GM18508 (cell line): Measurements from ENCODE around the gene SLC2A2.
A peak's percentile ranks its signal among the peaks of the same experiment; 100 is the strongest.
"Not testable (repeated sequence)": the region's sequence is repeated elsewhere in the genome, so short reads cannot be mapped to it uniquely, and the experiment has no call there.

Experiments used
- ATAC-seq: cut with Tn5 transposase; IDR thresholded peaks from one replicate; pipeline ENCODE4 v1.9.1; 2021; ENCODE audit warnings: moderate number of reproducible peaks; ENCODE audit not compliant: insufficient read depth, unreplicated experiment

Gene SLC2A2

DNA sequence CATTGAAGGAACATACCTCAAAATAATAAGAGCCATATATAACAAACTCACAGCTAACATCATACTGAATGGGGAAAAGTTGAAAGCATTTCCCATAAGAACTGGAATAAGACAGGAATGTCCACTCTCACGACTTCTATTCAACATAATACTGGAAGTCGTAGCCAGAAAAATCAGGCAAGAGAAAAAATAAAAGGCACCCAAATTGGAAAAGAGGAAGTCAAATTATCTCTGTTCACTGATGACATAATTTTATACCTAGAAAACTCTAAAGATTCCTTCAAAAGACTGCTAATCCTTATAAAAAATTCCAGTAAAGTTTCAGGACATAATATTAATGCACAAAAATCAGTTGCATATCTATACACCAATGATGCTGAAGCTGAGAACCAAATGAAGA, 34.9 kb downstream of the SLC2A2 start:
- no peak for ATAC-seq

DNA sequence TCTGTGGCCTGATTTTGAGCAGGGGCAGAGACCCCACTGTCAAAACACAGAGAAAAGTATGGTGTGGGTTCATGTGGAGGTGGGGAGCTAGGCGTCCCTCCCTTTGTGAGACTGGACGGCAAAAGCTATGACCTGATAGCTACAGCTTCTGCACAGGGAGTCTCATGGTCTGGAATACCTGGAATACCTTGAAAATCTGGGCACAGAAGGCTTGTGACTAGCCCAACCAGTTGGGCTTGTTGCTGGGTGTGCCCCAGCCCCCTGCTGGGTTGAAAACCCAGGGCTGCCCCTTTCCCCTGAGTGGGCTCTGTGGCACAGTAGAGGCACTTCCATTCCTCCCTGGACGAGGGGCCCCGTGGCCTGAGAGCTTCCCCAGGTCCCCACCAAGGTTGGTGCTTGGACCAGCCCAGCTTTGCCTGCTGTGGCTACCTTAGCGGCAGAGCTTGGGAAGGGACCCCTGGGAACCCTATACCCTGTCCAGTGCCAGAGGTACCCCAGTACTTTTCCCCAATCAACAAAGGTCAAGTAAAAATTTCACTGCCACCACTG, 37.3 kb downstream of the SLC2A2 start:
- ATAC-seq: no peak

DNA sequence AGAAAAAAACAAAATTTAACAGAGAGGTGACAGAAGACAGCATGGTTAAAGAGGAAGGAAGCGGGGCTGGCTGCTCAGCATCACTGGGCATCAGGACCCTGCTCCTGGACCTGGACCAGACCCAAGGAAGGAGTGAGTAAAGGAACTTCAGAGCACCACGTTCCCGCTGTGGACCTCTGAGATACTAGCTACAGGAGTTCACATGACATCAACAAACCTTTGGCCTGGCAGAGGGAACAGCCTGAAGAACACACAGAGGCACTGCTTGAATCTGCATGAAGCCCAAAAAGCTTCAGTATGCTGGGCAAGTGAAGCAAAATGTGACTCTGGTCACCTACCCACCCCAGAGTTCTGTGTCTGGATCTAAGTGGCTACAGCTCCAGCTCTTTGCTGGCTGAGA, 38.1 kb downstream of the SLC2A2 start:
- no peak for ATAC-seq

DNA sequence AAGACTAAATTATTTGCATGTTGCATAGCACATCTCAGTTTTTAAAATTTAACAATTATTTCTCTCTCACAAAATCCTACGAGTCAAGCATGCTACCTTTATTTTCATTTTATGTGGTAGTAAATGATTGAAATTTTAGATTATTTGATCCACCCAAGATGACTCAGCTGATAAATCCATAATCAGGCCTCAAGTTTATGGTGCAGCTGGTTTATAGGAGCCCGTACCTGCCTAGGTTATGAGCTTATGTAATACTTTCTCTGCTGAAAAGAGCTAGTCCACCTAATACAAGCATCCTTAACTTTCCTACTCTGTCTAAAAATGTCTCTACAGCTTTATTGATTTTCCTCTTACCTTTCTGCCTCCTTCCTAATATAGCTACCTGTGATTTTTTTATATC, 41.2 kb downstream of the SLC2A2 start:
- ATAC-seq: no peak

DNA sequence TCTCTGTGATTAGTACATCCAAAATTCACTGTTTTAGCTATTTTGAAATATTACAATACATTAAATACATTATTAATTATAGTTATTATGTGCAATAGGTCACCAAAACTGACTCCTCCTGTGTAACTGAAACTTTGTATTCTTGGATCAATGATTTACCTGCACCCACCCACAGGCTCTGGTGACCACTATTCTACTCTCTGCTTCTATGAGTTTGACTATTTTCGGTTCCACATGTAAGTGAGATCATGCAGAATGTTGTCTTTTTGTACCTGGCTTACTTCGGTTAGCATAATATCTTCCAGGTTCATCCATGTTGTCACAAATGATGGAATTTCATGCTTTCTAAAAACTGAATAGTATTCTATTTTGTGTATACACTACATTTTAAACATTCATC, 43.8 kb downstream of the SLC2A2 start:
- peak; percentile 99 for ATAC-seq

DNA sequence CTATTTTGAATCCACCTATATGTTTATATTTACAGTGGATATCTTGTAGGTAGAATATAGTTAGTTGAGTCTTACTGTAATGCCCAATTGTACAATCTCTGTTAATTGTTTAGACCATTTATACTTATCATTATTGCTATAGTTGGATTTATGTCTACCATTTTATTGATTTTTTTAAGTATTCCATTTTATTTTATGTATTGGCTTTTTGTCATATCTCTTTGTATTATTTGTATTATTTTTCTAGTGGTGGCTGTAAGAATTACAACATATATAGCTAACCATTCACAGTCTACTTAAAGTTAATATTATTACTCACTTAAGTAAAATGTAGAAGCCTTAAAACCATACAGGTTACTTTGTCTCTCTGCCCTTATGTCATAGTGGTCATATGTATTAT, 46.1 kb downstream of the SLC2A2 start:
- no peak for ATAC-seq

DNA sequence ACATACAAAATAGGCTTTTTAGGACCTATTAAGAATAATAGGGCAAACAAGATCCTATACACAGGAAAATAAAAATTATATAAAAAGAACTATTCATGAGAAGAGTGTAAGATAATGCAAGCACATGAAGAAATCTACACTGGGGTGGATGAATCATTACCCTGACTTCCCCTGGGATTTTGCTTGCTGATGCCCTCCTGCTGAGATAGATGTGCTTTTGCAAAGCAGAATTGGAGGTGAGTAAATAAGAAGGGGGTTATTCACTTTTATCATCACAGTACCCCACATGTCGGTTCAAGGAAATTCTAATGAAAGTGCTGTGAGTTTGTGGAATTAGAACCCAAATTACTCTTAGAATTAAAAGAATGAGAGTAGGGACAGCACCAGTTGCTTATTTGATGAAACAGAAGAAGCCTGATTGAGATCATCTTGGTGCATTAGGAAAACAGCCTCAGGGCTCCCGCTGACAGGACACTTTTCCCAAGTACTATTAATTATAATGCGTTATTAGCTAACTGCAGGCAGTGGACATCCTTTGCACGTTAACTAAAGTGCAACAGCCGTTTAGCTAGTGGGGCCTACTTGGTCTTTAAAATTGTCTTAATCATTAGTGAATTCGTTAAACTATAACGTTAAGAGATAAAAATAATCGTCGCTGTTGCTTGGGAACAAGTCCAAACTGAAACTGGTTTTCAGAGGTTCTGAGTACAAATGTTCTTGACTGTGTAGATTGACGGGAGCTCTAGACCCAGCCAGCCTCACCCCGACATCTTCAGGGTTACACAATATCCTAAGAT, 48.4 kb downstream of the SLC2A2 start:
- ATAC-seq: no peak

DNA sequence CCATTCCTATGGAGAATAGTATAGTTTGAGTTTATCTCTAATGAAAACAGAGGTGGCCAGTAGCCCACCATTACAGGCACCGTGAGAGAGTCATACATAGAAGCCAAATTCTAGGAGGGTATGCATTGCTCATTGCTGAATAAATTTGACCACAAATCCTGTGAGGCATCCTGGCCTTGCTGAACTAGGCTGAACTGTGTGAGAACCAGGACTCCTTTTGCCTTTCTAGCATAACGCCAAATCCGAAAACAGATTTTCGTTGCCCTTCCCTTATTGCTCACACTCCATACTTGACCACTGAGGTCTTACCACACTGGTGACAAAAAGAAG, 50.4 kb downstream of the SLC2A2 start:
- no peak for ATAC-seq

DNA sequence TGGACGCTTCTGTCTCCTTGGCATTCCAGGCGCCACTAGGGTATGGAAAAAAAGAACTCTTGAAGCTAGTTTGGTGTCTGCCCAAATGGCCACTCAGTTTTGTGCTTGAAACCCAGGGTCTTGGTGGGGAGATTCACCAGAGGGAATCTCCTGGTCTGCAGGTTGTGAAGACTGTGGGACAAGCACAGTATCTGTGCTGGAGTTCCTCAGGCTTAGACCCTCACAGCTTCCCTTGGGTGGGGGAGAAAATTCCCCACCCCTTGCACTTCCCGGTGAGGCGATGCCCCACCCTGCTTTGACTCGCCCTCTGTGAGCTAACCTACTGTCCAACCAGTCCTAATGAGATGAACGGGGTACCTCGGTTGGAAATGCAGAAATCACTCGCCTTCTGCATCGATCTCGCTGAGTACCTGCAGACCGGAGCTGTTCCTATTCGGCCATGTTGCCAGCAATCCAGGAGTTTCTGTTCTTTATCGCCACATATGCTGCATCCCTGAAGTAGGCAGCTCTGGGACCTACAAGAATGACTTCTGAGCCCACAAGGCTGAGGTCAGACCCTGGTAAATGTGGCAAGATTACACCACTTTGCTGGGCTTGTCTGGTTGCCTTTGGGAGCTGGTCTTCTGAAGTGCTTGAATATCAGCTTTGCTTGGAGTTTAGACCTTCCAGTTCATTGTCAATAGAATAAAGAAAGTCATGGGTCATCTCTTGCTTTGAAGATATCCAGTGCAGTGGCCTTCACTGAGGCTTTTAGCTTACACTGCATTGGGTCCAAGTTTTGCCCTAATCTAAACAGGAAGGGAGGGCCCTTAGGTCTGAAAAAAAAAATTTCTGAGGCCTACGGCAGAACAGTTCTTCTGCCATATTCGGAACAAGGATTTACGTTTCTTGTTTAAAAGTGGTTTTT, 51.0 kb downstream of the SLC2A2 start:
- no peak for ATAC-seq

DNA sequence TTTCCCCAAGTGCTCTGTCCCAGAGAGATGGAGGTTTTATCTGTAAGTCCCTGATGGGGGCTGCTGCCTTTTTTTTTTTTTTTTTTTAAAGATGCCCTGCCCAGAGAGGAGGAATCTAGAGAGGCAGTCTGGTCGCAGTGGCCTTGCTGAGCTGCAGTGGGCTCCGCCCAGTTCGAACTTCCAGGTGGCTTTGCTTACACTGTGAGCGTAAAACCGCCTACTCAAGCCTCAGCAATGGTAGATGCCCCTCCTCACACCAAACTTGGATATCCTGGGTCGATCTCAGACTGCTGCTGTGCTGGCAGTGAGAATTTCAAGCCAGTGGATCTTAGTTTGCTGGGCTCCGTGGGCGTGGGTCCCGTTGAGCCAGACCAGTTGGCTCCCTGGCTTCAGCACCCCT, 51.6 kb downstream of the SLC2A2 start:
- no peak for ATAC-seq

DNA sequence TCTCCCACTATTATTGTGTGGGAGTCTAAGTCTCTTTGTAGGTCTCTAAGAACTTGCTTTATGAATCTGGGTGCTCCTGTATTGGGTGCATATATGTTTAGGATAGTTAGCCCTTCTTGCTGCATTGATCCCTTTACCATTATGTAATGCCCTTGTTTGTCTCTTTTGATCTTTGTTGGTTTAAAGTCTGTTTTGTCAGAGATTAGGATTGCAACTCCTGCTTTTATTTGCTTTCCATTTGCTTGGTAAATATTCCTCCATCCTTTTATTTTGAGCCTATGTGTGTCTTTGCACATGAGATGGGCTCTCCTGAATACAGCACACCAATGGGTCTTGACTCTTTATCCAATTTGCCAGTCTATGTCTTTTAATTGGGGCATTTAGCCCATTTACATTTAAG, 53.6 kb downstream of the SLC2A2 start:
- ATAC-seq: not testable (repeated sequence)

DNA sequence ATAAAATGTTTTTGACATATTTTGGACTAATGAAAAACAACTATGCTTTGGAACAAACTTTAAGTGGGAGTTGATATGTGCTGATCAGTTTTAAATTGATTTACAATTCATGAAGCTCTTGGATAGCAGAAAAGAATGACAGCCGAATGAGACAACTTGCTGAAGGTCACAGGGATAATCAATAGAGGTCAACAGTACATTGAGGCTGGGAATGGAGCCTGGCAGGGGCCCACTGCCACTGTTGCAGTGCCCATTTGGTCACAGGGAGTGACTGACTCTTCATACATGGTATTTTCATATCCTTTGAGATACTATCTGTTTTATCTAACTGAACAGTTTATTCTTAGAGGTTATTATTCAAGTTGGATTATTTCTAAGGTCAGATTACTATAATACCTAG, 59.4 kb downstream of the SLC2A2 start:
- no peak for ATAC-seq

DNA sequence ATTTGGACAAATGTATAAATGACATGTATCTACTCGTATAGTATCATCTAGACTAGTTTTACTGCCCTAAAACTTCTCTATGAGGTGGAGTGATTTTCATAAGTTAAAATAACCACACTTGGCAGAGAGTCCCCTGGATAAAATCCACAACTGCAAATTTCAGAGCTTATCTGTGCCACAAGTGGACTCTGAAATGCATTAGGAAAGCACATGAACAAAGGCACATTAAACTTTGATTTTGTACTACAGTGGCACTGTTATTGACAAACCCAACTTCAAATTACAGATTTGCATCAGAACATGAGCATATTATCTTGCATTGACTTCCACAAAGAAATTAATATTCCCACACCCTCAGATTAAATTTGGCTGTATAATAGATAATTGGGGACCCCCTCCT, 60.0 kb downstream of the SLC2A2 start:
- ATAC-seq: no peak

DNA sequence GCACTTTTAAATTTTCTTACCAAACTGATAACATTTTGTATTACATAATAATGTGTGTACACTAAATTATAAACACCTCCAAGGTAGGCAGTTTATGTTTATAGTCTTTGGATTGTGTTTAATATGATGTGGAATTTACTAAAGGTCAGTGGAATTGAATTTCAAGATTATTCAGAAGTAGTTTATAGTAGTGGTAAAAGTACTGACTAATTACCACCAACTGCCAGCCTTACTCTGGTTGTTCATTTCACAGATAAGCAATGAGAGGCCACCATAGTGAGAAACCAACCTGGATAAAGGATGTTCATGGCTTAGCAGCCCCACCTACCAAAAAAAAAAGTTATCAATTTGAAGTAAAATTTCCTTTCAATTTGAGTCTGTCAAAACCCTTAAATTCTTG, 64.1 kb downstream of the SLC2A2 start:
- no peak for ATAC-seq

DNA sequence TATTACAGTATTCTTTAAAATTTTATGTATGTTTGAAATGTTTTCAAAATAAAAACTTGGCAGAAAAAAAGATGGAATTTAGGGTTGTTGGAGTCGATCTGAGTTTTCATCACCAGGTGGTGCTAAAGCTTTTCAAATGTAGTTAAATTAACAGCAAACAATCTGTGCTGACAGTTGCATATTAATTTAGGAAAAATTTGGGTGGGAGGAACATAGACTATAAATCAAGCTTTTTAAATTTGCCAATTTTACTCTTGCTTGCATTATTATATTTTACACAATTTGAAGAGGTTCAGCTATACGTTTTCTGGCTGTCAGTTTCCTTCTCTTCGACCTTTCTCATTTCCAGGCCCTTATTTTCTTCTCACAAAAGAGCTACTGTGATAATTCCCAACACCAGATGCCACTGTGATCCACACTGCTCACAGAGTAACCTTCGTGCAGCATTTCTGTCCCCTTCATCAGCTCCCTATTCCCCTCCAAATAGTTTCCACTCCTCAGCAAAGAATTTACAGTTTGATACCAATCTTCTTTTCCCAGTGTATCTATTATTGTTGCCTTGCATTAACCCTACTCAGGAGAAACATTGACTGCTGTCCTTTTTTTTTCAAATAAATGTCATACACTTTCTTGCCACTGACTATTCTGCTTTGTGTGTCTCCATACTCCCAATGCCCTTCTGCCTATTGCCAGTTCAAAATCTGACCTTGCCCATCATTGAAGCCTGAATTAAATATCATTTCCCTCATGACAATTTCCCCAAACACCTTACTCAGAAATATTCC, 64.7 kb downstream of the SLC2A2 start:
- ATAC-seq: no peak

DNA sequence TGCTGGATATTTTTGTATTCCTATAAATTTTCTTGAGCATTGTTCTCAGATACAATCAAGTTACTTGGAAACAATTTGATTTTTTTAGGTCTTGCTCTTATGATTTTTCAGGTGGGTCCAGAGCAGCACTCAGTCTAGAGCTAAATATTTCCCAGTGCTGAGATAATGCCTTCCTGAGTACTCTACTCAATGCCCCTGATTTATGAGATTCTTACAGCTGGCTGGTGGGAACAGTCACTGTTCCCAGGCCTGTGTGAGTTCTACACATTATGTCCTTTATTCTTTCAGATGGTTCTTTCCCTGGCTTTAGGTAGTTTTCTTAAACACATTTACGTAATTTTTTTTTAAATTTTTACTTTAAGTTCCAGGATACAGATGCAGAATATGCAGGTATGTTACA, 67.1 kb downstream of the SLC2A2 start:
- ATAC-seq: no peak

DNA sequence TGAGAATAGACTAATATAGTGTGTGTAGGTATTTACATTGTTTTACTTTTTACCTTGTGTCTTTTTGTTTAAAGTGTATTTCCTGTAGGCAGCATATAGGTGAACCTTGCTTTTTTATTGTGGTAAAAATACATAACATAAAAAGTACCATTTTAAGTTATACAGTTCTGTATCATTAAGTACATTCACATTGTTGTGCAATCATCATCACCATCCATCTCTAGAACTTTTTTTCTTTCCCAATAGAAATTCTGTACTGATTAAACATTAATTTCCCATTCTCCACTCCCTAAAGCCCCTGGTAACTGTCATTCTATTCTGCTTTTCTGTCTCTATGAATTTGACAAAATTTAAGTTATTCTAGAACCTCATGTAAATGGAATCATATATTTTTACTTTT, 69.9 kb downstream of the SLC2A2 start:
- no peak for ATAC-seq

DNA sequence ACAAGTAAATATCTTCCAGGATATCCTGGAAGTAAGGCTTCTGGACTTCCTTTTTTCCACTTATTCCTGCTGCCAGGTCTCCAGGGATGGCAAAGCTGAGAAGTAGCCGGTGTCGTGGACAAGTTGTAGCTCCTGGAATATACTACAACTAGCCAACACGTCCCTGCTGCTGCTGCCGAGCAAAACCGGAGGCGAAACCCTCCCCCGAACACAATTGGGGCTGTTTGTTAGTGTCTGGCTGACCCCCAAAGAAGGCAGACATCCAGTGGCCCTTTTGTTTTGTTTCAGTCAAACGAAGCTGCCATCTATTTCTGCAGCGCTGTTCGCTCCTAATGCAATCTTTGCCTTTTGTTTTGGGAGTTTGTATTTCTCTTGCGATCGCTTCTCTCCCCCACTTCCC, 72.8 kb downstream of the SLC2A2 start:
- no peak for ATAC-seq

DNA sequence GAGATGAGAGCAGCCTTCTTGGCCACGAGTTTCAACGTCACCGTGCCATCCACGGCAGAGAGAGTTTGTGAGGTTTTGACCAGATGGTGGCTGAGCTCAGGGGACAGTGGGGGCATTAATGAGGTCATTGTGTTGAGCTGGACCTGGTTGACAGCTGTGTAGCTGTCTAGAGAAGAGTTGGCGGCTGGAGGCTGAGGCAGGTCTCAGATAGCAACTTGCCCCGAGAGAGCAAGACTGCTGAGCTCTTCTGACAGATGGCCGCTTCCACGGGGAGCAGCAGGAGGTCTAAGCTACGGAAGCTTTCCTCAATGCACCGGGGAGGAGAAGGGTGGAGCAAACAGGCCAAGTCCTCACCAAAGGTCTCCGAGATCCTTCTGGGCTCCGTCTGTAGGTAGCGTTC, 73.3 kb downstream of the SLC2A2 start:
- ATAC-seq: no peak

DNA sequence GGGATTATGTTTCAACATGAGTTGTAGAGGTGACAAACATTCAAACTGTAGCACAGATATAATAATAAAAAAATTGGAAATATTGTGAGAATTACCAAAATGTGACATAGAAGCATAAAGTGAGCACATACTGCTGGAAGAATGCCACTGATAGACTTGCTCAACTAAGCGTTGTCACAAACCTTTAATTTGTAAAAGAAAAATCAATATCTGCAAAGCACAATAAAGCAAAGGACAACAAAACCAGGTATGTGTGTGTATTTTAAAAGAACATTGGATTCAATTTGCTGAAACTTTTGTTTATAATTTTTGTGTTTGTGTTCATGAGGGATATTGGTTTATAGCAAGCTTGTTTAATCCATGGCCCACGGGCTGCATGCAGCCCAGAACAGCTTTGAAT, 77.3 kb downstream of the SLC2A2 start:
- no peak for ATAC-seq
